HEK293 (cell line): Measurements from ENCODE around the gene FGF8.

Experiments
- EGR2 ChIP-seq: fragments of 450-650 bp; formaldehyde crosslinking; IDR thresholded peaks from 2 replicates; pipeline ENCODE4 v1.5.1; 2016; ENCODE audit warnings: low read depth, missing biosample characterization, missing genetic modification characterization
- GFI1B ChIP-seq: fragments of 450-650 bp; formaldehyde crosslinking; IDR thresholded peaks from 2 replicates; pipeline ENCODE4 v1.5.1; 2016; ENCODE audit warnings: missing biosample characterization, missing genetic modification characterization
- KLF9 ChIP-seq: fragments of 450-650 bp; formaldehyde crosslinking; IDR thresholded peaks from 2 replicates; pipeline ENCODE4 v1.5.1; 2016; ENCODE audit warnings: missing biosample characterization, missing genetic modification characterization, low read depth
- MEIS1 ChIP-seq: sonication (generic); formaldehyde crosslinking; IDR thresholded peaks from 2 replicates; pipeline ENCODE4 v1.8.1; 2022; ENCODE audit warnings: missing genetic modification reagents, mild to moderate bottlenecking, borderline replicate concordance
- SP3 ChIP-seq: fragments of 450-650 bp; formaldehyde crosslinking; IDR thresholded peaks from 2 replicates; pipeline ENCODE4 v1.5.1; 2016; ENCODE audit warnings: missing biosample characterization, missing genetic modification characterization
- ZBTB48 ChIP-seq: fragments of 450-650 bp; formaldehyde crosslinking; IDR thresholded peaks from 2 replicates; pipeline ENCODE4 v1.5.1; 2016; ENCODE audit warnings: missing biosample characterization, missing genetic modification characterization
- ZFHX2 ChIP-seq: fragments of 450-650 bp; formaldehyde crosslinking; conservative IDR thresholded peaks from 2 replicates; pipeline ENCODE4 v1.5.1; 2016; ENCODE audit warnings: missing biosample characterization, missing genetic modification characterization
- ZNF138 ChIP-seq: fragments of 450-650 bp; formaldehyde crosslinking; IDR thresholded peaks from 2 replicates; pipeline ENCODE4 v1.5.1; 2016; ENCODE audit warnings: missing biosample characterization, missing genetic modification characterization, borderline replicate concordance
- ZNF146 ChIP-seq: fragments of 450-650 bp; formaldehyde crosslinking; IDR thresholded peaks from 2 replicates; pipeline ENCODE4 v1.5.1; 2016; ENCODE audit warnings: missing biosample characterization, missing genetic modification characterization
- ZNF169 ChIP-seq: fragments of 450-650 bp; formaldehyde crosslinking; IDR thresholded peaks from 2 replicates; pipeline ENCODE4 v1.5.1; 2016; ENCODE audit warnings: missing biosample characterization, missing genetic modification characterization
- ZNF174 ChIP-seq: fragments of 450-650 bp; formaldehyde crosslinking; IDR thresholded peaks from 2 replicates; pipeline ENCODE4 v1.5.0; 2017; ENCODE audit warnings: missing biosample characterization, mild to moderate bottlenecking, missing genetic modification characterization
- ZNF202 ChIP-seq: fragments of 450-650 bp; formaldehyde crosslinking; IDR thresholded peaks from 2 replicates; pipeline ENCODE4 v1.5.1; 2016; ENCODE audit warnings: missing biosample characterization, missing genetic modification characterization, borderline replicate concordance
- ZNF221 ChIP-seq: fragments of 450-650 bp; formaldehyde crosslinking; IDR thresholded peaks from 2 replicates; pipeline ENCODE4 v1.5.1; 2017; ENCODE audit warnings: missing biosample characterization, missing genetic modification characterization, borderline replicate concordance
- ZNF223 ChIP-seq: fragments of 450-650 bp; formaldehyde crosslinking; IDR thresholded peaks from 2 replicates; pipeline ENCODE4 v1.5.1; 2016; ENCODE audit warnings: missing biosample characterization, missing genetic modification characterization
- ZNF292 ChIP-seq: fragments of 450-650 bp; formaldehyde crosslinking; IDR thresholded peaks from 2 replicates; pipeline ENCODE4 v1.5.1; 2016; ENCODE audit warnings: low read depth, missing biosample characterization, missing genetic modification characterization, borderline replicate concordance
- ZNF350 ChIP-seq: fragments of 450-650 bp; formaldehyde crosslinking; IDR thresholded peaks from 2 replicates; pipeline ENCODE4 v1.5.0; 2017; ENCODE audit warnings: missing biosample characterization, mild to moderate bottlenecking, missing genetic modification characterization
- ZNF37A ChIP-seq: fragments of 450-650 bp; IDR thresholded peaks from 2 replicates; pipeline ENCODE4 v1.5.1; 2018; ENCODE audit warnings: missing biosample characterization, missing genetic modification characterization
- ZNF423 ChIP-seq: fragments of 450-650 bp; formaldehyde crosslinking; IDR thresholded peaks from 2 replicates; pipeline ENCODE4 v1.5.1; 2016; ENCODE audit warnings: missing biosample characterization, missing genetic modification characterization
- ZNF501 ChIP-seq: fragments of 450-650 bp; formaldehyde crosslinking; IDR thresholded peaks from 2 replicates; pipeline ENCODE4 v1.5.1; 2016; ENCODE audit warnings: missing biosample characterization, missing genetic modification characterization
- ZNF530 ChIP-seq: fragments of 450-650 bp; formaldehyde crosslinking; IDR thresholded peaks from 2 replicates; pipeline ENCODE4 v1.5.1; 2016; ENCODE audit warnings: low read depth, missing biosample characterization, missing genetic modification characterization
- ZNF558 ChIP-seq: fragments of 450-650 bp; formaldehyde crosslinking; IDR thresholded peaks from 2 replicates; pipeline ENCODE4 v1.5.1; 2016; ENCODE audit warnings: missing biosample characterization, missing genetic modification characterization
- ZNF585B ChIP-seq: fragments of 450-650 bp; formaldehyde crosslinking; IDR thresholded peaks from 2 replicates; pipeline ENCODE4 v1.5.1; 2016; ENCODE audit warnings: missing biosample characterization, missing genetic modification characterization
- ZNF658 ChIP-seq: fragments of 450-650 bp; formaldehyde crosslinking; IDR thresholded peaks from 2 replicates; pipeline ENCODE4; 2016; ENCODE audit warnings: missing biosample characterization, missing genetic modification characterization
- ZNF670 ChIP-seq: fragments of 450-650 bp; formaldehyde crosslinking; IDR thresholded peaks from 2 replicates; pipeline ENCODE4 v1.5.1; 2016; ENCODE audit warnings: missing biosample characterization, missing genetic modification characterization, low read depth
- ZNF843 ChIP-seq: fragments of 450-650 bp; formaldehyde crosslinking; IDR thresholded peaks from 2 replicates; pipeline ENCODE4 v1.5.1; 2016; ENCODE audit warnings: missing biosample characterization, missing genetic modification characterization
- TF ChIP-seq, protein P1 (sequence below): fragments of 450-650 bp; formaldehyde crosslinking; IDR thresholded peaks from 2 replicates; pipeline ENCODE4 v1.5.1; 2016; ENCODE audit warnings: missing biosample characterization, missing genetic modification characterization
- TF ChIP-seq, protein P2 (sequence below): fragments of 450-650 bp; formaldehyde crosslinking; IDR thresholded peaks from 2 replicates; pipeline ENCODE4 v1.5.1; 2016; ENCODE audit warnings: missing biosample characterization, missing genetic modification characterization
- TF ChIP-seq, protein P3 (sequence below): sonication (generic); formaldehyde crosslinking; IDR thresholded peaks from 2 replicates; pipeline ENCODE4 v1.8.1; 2022; ENCODE audit warnings: mild to moderate bottlenecking, moderate library complexity, missing genetic modification reagents
- TF ChIP-seq, protein P4 (sequence below): fragments of 450-650 bp; formaldehyde crosslinking; IDR thresholded peaks from 2 replicates; pipeline ENCODE4 v1.5.1; 2016; ENCODE audit warnings: missing biosample characterization, missing genetic modification characterization
- TF ChIP-seq, protein P5 (sequence below): fragments of 450-650 bp; formaldehyde crosslinking; IDR thresholded peaks from 2 replicates; pipeline ENCODE4 v1.5.1; 2017; ENCODE audit warnings: missing biosample characterization, missing genetic modification characterization
- TF ChIP-seq, protein P6 (sequence below): fragments of 450-650 bp; formaldehyde crosslinking; IDR thresholded peaks from 2 replicates; pipeline ENCODE4 v1.5.1; 2016; ENCODE audit warnings: missing biosample characterization, missing genetic modification characterization

FGF8 gene

DNA sequence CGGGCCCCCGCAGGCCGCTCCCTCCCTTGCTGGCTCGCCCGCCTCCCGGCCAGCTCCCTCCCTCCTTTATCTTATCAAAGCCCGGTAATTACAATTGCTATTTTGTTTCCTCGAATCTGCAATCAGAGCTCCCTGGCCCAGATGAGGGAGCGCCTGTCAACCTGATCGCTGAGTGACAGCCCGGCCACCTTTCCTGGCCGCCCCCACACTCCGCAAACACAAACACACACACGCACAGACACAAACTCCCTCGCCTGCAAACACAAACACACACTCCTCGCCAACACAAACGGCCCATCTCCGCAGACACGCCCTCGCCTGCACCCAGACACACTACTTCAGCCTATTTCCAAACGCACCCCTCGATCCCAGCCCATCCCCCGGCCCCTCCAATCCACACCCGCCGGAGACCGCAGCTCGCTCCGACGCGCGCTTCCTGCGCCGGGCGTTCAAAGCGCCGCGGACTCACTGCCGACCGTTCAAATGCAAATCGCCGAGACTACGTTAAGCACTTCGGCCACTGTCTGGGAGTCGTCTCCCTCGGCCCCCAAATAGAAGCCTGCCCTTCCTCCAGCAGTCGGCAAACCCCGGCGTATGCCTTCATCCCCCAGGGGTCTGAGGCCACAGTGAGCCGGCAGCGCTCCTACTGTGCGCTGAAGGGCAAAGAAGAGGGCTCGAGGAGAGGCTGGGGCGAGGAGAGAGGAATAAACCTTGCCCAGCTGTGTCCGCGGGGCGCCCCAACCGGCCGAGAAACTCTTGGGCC lies 3.0 kb upstream of the FGF8 start (continued):
- TF ChIP-seq ZNF169 (tag by site-specific recombination): no peak
- no peak for TF ChIP-seq SP3 (tag by site-specific recombination)
- 0 out of 2 replicates have a peak, but pooled peaks have one; percentile 46 for TF ChIP-seq KLF9 (tag by site-specific recombination)
- no peak for TF ChIP-seq ZNF423 (tag by site-specific recombination)
- TF ChIP-seq, protein P1, sequence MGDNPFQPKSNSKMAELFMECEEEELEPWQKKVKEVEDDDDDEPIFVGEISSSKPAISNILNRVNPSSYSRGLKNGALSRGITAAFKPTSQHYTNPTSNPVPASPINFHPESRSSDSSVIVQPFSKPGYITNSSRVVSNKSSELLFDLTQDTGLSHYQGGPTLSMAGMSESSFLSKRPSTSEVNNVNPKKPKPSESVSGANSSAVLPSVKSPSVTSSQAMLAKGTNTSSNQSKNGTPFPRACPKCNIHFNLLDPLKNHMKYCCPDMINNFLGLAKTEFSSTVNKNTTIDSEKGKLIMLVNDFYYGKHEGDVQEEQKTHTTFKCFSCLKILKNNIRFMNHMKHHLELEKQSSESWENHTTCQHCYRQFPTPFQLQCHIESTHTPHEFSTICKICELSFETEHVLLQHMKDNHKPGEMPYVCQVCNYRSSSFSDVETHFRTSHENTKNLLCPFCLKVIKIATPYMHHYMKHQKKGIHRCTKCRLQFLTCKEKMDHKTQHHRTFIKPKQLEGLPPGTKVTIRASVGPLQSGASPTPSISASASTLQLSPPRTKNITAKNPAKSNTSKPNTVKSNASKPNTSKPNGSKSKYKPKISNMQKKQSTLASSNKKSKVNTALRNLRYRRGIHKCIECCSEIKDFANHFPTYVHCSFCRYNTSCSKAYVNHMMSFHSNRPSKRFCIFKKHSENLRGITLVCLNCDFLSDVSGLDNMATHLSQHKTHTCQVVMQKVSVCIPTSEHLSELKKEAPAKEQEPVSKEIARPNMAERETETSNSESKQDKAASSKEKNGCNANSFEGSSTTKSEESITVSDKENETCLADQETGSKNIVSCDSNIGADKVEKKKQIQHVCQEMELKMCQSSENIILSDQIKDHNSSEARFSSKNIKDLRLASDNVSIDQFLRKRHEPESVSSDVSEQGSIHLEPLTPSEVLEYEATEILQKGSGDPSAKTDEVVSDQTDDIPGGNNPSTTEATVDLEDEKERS (tag by site-specific recombination): no peak
- no peak for TF ChIP-seq ZNF138 (tag by site-specific recombination)
- peak; percentile 99 for TF ChIP-seq ZFHX2
- TF ChIP-seq ZNF843: 0 out of 2 replicates have a peak, but pooled peaks have one; percentile 45
- TF ChIP-seq, protein P2, sequence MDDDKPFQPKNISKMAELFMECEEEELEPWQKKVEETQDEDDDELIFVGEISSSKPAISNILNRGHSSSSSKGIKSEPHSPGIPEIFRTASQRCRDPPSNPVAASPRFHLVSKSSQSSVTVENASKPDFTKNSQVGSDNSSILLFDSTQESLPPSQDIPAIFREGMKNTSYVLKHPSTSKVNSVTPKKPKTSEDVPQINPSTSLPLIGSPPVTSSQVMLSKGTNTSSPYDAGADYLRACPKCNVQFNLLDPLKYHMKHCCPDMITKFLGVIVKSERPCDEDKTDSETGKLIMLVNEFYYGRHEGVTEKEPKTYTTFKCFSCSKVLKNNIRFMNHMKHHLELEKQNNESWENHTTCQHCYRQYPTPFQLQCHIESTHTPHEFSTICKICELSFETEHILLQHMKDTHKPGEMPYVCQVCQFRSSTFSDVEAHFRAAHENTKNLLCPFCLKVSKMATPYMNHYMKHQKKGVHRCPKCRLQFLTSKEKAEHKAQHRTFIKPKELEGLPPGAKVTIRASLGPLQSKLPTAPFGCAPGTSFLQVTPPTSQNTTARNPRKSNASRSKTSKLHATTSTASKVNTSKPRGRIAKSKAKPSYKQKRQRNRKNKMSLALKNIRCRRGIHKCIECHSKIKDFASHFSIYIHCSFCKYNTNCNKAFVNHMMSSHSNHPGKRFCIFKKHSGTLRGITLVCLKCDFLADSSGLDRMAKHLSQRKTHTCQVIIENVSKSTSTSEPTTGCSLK (tag by site-specific recombination): no peak
- no peak for TF ChIP-seq ZNF530 (tag by site-specific recombination)
- TF ChIP-seq ZBTB48: peak; percentile 74
- TF ChIP-seq, protein P3, sequence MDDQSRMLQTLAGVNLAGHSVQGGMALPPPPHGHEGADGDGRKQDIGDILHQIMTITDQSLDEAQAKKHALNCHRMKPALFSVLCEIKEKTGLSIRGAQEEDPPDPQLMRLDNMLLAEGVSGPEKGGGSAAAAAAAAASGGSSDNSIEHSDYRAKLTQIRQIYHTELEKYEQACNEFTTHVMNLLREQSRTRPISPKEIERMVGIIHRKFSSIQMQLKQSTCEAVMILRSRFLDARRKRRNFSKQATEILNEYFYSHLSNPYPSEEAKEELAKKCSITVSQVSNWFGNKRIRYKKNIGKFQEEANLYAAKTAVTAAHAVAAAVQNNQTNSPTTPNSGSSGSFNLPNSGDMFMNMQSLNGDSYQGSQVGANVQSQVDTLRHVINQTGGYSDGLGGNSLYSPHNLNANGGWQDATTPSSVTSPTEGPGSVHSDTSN (CRISPR knock-in tag): no peak
- no peak for TF ChIP-seq ZNF37A (tag by site-specific recombination)
- TF ChIP-seq, protein P4, sequence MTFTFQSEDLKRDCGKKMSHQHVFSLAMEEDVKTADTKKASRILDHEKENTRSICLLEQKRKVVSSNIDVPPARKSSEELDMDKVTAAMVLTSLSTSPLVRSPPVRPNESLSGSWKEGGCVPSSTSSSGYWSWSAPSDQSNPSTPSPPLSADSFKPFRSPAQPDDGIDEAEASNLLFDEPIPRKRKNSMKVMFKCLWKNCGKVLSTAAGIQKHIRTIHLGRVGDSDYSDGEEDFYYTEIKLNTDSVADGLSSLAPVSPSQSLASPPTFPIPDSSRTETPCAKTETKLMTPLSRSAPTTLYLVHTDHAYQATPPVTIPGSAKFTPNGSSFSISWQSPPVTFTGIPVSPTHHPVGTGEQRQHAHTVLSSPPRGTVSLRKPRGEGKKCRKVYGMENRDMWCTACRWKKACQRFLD (tag by site-specific recombination): no peak
- TF ChIP-seq, protein P5, sequence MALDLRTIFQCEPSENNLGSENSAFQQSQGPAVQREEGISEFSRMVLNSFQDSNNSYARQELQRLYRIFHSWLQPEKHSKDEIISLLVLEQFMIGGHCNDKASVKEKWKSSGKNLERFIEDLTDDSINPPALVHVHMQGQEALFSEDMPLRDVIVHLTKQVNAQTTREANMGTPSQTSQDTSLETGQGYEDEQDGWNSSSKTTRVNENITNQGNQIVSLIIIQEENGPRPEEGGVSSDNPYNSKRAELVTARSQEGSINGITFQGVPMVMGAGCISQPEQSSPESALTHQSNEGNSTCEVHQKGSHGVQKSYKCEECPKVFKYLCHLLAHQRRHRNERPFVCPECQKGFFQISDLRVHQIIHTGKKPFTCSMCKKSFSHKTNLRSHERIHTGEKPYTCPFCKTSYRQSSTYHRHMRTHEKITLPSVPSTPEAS (tag by site-specific recombination): no peak
- TF ChIP-seq ZNF585B (tag by site-specific recombination): no peak
- TF ChIP-seq ZNF292 (tag by site-specific recombination): no peak
- TF ChIP-seq MEIS1: no peak
- no peak for TF ChIP-seq ZNF174 (tag by site-specific recombination)
- TF ChIP-seq ZNF558: no peak
- TF ChIP-seq ZNF202: no peak
- TF ChIP-seq ZNF223 (tag by site-specific recombination): peak; percentile 37; the same call in 1 of the 2 replicates
- no peak for TF ChIP-seq ZNF670
- no peak for TF ChIP-seq ZNF658
- peak; percentile 28; the same call in 1 of the 2 replicates for TF ChIP-seq ZNF146 (tag by site-specific recombination)
- TF ChIP-seq ZNF501 (tag by site-specific recombination): no peak
- TF ChIP-seq, protein P6, sequence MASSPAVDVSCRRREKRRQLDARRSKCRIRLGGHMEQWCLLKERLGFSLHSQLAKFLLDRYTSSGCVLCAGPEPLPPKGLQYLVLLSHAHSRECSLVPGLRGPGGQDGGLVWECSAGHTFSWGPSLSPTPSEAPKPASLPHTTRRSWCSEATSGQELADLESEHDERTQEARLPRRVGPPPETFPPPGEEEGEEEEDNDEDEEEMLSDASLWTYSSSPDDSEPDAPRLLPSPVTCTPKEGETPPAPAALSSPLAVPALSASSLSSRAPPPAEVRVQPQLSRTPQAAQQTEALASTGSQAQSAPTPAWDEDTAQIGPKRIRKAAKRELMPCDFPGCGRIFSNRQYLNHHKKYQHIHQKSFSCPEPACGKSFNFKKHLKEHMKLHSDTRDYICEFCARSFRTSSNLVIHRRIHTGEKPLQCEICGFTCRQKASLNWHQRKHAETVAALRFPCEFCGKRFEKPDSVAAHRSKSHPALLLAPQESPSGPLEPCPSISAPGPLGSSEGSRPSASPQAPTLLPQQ: no peak
- TF ChIP-seq GFI1B (tag by site-specific recombination): 0 out of 2 replicates have a peak, but pooled peaks have one; percentile 13
- no peak for TF ChIP-seq ZNF350 (tag by site-specific recombination)
- peak; percentile 99 for TF ChIP-seq EGR2 (tag by site-specific recombination)
- no peak for TF ChIP-seq ZNF221 (tag by site-specific recombination)
